Measurements from ENCODE around the gene NDUFC2.

DNA sequence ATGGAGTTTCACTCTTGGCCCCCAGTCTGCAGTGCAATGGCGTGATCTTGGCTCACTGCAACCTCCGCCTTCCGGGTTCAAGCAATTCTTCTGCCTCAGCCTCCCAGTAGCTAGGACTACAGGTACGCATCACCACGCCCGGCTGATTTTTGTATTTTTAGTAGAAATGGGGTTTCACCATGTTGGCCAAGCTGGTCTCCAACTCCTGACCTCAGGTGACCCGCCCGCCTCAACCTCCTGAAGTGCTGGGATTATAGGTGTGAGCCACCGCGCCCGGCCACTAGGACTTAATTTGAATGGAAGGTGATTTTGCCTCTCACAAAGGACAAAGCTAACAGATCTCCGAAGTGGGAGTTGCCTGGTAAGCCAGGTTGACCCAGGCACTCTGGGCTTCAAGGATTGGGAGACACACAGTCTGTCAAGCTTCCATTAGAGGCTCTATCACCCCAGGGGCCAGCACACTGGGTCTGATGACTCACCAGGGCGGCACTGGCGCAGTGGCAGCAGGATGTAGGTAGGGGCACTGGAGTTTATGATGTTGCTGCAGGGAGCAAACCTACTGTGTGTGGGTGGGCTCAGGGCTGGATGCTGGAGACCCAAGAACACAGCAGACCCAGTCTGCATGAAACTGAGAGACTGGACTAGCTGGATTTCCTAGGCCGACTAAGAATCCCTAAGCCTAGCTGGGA lies 38.8 kb downstream of the NDUFC2 start:
- TF ChIP-seq, protein P1, sequence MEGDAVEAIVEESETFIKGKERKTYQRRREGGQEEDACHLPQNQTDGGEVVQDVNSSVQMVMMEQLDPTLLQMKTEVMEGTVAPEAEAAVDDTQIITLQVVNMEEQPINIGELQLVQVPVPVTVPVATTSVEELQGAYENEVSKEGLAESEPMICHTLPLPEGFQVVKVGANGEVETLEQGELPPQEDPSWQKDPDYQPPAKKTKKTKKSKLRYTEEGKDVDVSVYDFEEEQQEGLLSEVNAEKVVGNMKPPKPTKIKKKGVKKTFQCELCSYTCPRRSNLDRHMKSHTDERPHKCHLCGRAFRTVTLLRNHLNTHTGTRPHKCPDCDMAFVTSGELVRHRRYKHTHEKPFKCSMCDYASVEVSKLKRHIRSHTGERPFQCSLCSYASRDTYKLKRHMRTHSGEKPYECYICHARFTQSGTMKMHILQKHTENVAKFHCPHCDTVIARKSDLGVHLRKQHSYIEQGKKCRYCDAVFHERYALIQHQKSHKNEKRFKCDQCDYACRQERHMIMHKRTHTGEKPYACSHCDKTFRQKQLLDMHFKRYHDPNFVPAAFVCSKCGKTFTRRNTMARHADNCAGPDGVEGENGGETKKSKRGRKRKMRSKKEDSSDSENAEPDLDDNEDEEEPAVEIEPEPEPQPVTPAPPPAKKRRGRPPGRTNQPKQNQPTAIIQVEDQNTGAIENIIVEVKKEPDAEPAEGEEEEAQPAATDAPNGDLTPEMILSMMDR (IDR thresholded peaks at IDR 0.05) = no peak
- no peak for TF ChIP-seq POLR2A (IDR thresholded peaks at IDR 0.05)
- TF ChIP-seq POLR2AphosphoS5 (IDR thresholded peaks at IDR 0.05) = no peak
- TF ChIP-seq EP300 (IDR thresholded peaks at IDR 0.05) = no peak

All from gastroesophageal sphincter (tissue), 3 donors.